Suprapubic skin (tissue), 4 donors: Measurements from ENCODE around the gene C16orf96. TPM values are rescaled to one million over a fixed set of nuclear protein-coding genes. Genes with fewer than 3 reads are reported as not detected.

Experiments used
- DNase-seq, 2 donors: peaks; one replicate each; pipeline ENCODE4 v3.0.0-alpha.2; 2019; ENCODE audit warnings: low spot score in 2 of 2
- H3K27ac ChIP-seq: fragments of 200-600 bp; sonication (generic); one replicate; pipeline ENCODE4 v1.5.1; 2019
- H3K27me3 ChIP-seq: fragments of 200-600 bp; sonication (generic); one replicate; pipeline ENCODE4 v1.5.1; 2019
- H3K36me3 ChIP-seq: fragments of 200-600 bp; sonication (generic); one replicate; pipeline ENCODE4 v1.5.1; 2019
- H3K4me1 ChIP-seq: fragments of 200-600 bp; sonication (generic); one replicate; pipeline ENCODE4 v1.5.1; 2019
- H3K4me3 ChIP-seq: fragments of 200-600 bp; sonication (generic); one replicate; pipeline ENCODE4 v1.5.1; 2019; ENCODE audit warnings: mild to moderate bottlenecking
- H3K9me3 ChIP-seq: fragments of 200-600 bp; sonication (generic); one replicate; pipeline ENCODE4 v1.5.1; 2019
- EP300 ChIP-seq: sonication (generic); formaldehyde crosslinking; IDR thresholded peaks from one replicate; pipeline ENCODE4 v1.6.1; 2017; ENCODE audit warnings: antibody characterized with exemption
- POLR2A ChIP-seq, 2 donors: fragments of 450-650 bp; IDR thresholded peaks; one replicate each; pipeline ENCODE4 v1.6.1; 2017; ENCODE audit warnings: antibody characterized with exemption in 2 of 2, mild to moderate bottlenecking in 2 of 2, moderate library complexity in 2 of 2
- POLR2AphosphoS5 ChIP-seq, 3 donors: sonication (generic); formaldehyde crosslinking; IDR thresholded peaks; one replicate each; pipeline ENCODE4 v1.6.1; 2017; ENCODE audit warnings: antibody characterized with exemption in 3 of 3
- WGBS: methylation state at CpG from one replicate; pipeline ENCODE4 v1.1.5; 2018; 5-methylcytosine and 5-hydroxymethylcytosine counted together
- total RNA-seq, 4 donors: library from RNA; depleted of rRNA; stranded (reverse); fragments of >200 nt; gene quantifications; one replicate each; pipeline ENCODE4 v1.1.0, GENCODE V29; 2016
- TF ChIP-seq, protein P1 (sequence below), 2 donors: fragments of 200-600 bp in 1 of 2; fragments of 450-650 bp in 1 of 2; sonication (generic) in 1 of 2; IDR thresholded peaks; one replicate each; pipeline ENCODE4 v1.5.1; 2016 to 2019; ENCODE audit warnings: antibody characterized with exemption in 2 of 2, mild to moderate bottlenecking in 1 of 2, moderate library complexity in 1 of 2

Gene C16orf96
- total RNA-seq, 4 donors from 2014 or later, result 0.15 to 1.2 (median 0.33) TPM

DNA sequence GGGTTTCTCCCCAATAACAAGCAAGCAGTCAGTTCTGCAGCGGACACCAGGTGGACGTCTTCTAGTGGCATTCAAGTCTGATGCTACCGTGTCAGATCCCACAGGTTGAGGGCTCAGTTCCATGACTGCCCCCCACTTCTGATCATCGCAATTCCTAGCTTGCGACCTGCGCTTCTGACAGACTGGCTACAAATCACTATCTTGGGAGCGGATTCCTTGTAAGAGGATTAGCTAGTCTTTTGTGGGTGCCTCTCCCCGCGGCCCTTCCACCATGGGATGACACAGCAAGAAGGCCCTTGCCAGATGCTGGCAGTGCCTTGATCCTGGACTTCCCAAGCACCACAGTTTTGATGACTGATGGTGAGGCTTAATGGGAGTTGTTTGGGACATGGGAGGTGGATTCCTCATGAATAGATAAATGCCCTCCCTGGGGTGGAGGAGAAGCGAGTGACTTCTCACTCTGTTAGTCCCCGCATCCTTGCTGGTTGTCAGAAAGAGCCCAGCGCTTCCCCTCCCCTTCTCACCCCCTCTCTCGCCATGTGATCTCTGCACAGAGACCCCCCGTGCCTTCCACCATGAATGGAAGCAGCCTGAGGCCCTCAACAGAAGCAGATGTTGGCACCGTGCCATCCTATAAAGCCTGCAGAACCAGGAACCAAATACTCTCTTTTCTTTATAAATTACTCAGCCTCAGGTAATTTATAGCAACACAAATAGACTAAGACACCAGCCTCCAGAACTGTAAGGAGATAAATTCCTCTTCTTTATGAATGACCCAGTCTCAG lies 36.7 kb upstream of the C16orf96 start:
- H3K4me1 ChIP-seq, result peaks cover 20% of the 10 kb centered on the region
- WGBS, result 79% methylated on average over 15 of the region's 15 CpGs

DNA sequence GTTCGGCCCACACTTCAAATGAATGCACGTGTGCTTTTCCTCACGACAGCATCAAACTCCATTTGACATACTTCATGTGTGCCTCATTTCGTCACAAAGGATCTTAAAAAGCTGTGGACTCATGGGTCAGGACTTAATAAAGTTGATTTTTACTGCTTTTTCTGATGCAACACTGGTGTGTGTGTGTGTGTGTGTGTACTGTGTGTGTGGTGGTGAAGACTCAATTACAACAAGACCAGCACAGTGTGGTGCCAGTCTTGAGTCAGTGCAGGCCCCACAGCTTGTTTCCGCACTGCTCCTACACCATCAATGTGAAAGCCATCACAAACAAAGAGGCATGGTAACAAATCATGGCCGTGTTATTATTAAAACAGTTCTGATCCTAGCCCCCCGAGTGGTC lies 35.2 kb upstream of the C16orf96 start:
- no peak for DNase-seq
- no peak overlapping the region for H3K27ac ChIP-seq
- 82% methylated on average over 7 of the region's 7 CpGs for WGBS
- H3K27me3 ChIP-seq, result no peaks in the 10 kb centered on the region
- H3K9me3 ChIP-seq, result no peaks in the 10 kb centered on the region
- no peak overlapping the region for H3K4me3 ChIP-seq
- H3K4me1 ChIP-seq, result peaks cover 13% of the 10 kb centered on the region
- TF ChIP-seq EP300 (no peak), POLR2A (IDR thresholded peaks at IDR 0.05) (no peak), POLR2AphosphoS5 (IDR thresholded peaks at IDR 0.05) (no peak)
- TF ChIP-seq, protein P1, sequence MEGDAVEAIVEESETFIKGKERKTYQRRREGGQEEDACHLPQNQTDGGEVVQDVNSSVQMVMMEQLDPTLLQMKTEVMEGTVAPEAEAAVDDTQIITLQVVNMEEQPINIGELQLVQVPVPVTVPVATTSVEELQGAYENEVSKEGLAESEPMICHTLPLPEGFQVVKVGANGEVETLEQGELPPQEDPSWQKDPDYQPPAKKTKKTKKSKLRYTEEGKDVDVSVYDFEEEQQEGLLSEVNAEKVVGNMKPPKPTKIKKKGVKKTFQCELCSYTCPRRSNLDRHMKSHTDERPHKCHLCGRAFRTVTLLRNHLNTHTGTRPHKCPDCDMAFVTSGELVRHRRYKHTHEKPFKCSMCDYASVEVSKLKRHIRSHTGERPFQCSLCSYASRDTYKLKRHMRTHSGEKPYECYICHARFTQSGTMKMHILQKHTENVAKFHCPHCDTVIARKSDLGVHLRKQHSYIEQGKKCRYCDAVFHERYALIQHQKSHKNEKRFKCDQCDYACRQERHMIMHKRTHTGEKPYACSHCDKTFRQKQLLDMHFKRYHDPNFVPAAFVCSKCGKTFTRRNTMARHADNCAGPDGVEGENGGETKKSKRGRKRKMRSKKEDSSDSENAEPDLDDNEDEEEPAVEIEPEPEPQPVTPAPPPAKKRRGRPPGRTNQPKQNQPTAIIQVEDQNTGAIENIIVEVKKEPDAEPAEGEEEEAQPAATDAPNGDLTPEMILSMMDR (IDR thresholded peaks at IDR 0.05), result no peak
- no peaks in the 10 kb centered on the region for H3K36me3 ChIP-seq

More for the DNA sequence above, 36.7 kb upstream of the C16orf96 start:
- no peak overlapping the region for H3K27ac ChIP-seq
- TF ChIP-seq, protein P1 (IDR thresholded peaks at IDR 0.05), result no peak
- TF ChIP-seq EP300 (no peak), POLR2A (IDR thresholded peaks at IDR 0.05) (no peak), POLR2AphosphoS5 (IDR thresholded peaks at IDR 0.05) (no peak)
- no peak overlapping the region for H3K4me3 ChIP-seq
- no peaks in the 10 kb centered on the region for H3K27me3 ChIP-seq
- DNase-seq, result no peak
- no peaks in the 10 kb centered on the region for H3K9me3 ChIP-seq
- no peaks in the 10 kb centered on the region for H3K36me3 ChIP-seq

DNA sequence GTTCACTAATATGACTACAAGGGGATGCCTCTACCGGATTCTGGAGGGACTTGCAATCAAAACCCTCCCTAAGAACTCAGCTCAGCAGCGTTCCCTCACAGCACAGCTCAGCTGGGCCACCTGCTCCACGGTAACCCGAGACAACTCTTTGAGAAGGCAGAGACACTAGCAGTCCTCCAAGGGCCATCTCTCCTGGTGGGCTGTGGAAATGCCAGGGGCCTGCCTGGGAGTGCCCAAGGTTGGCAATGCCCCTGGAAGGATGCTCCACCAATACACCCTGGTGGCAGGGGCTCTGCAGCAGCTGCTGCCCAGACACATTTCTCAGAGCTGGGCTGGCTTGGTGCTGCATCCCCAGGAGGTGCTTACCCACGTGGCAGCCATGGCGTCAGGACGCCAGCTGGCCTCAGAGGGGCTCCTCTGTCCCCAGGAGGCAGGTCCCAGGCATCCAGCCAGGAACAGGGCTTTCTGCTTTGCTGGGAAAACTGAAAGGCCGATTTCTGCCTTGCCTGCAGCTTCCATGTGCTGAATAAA lies 34.0 kb upstream of the C16orf96 start:
- Histone ChIP-seq H3K36me3 (no peaks in the 10 kb centered on the region), H3K27me3 (no peaks in the 10 kb centered on the region), H3K4me1 (peaks cover 12% of the 10 kb centered on the region), H3K9me3 (no peaks in the 10 kb centered on the region), H3K4me3 (no peak overlapping the region), H3K27ac (no peak overlapping the region)
- TF ChIP-seq POLR2AphosphoS5 (IDR thresholded peaks at IDR 0.05) (no peak), EP300 (no peak), POLR2A (IDR thresholded peaks at IDR 0.05) (no peak)
- TF ChIP-seq, protein P1 (IDR thresholded peaks at IDR 0.05), result no peak
- DNase-seq, result no peak
- 54% methylated on average over 5 of the region's 8 CpGs for WGBS

DNA sequence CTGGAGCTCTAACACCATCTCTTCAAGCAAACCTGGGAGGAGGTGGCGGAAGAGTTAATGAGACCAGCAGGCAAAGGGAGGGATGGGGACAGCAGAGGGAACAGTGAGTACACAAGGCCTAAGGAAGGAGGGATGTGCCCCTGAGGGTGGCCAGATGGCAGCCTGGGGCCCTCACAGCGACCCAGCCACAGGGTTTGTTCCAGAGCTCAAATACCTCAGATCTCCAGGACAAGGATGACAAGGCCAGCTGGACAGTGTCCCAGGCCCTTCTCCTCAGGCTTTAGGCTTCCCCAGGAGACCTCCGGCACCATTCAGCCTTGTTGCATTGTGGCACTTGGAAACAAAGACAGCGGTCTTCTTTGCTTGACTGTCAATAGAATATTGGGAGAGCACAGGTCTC lies 32.5 kb upstream of the C16orf96 start:
- 90% methylated on average over 4 of the region's 4 CpGs for WGBS
- H3K9me3 ChIP-seq, result no peaks in the 10 kb centered on the region

DNA sequence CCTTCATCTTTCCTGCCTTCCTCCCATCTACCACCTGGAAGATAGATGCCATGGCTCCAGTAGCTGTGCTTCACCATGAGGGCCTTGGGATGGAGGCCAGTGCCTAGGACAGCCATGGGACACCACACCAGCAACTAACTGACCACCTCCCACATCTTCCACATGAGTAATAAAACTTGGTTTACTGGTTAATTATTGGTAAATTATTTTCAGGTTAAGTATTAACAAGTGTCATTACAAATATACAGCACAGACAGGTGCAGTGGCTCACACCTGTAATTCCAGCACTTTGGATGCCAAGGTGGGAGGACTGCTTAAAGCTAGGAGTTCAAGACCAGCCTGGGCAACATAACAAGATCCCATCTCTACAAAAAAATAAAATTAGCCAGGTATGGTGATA lies 31.6 kb upstream of the C16orf96 start:
- Histone ChIP-seq H3K36me3 (no peaks in the 10 kb centered on the region), H3K27ac (no peak overlapping the region), H3K4me3 (no peak overlapping the region), H3K9me3 (no peaks in the 10 kb centered on the region), H3K27me3 (no peaks in the 10 kb centered on the region), H3K4me1 (peaks cover 20% of the 10 kb centered on the region)
- TF ChIP-seq POLR2A (IDR thresholded peaks at IDR 0.05) (no peak), POLR2AphosphoS5 (IDR thresholded peaks at IDR 0.05) (no peak), EP300 (no peak)
- TF ChIP-seq, protein P1 (IDR thresholded peaks at IDR 0.05), result no peak
- no peak for DNase-seq

More for the DNA sequence above, 32.5 kb upstream of the C16orf96 start:
- H3K36me3 ChIP-seq, result no peaks in the 10 kb centered on the region
- TF ChIP-seq POLR2A (IDR thresholded peaks at IDR 0.05) (no peak), EP300 (no peak), POLR2AphosphoS5 (IDR thresholded peaks at IDR 0.05) (no peak)
- TF ChIP-seq, protein P1 (IDR thresholded peaks at IDR 0.05), result no peak
- DNase-seq, result no peak
- no peak overlapping the region for H3K27ac ChIP-seq
- H3K4me1 ChIP-seq, result peaks cover 12% of the 10 kb centered on the region
- no peak overlapping the region for H3K4me3 ChIP-seq
- no peaks in the 10 kb centered on the region for H3K27me3 ChIP-seq
